Keratinocyte (primary cell): ENCODE data around the gene FJX1. TPM values are rescaled to one million over a fixed set of nuclear protein-coding genes. Genes with fewer than 3 reads are reported as not detected.

ENCODE experiments used
- DNase-seq: peaks from one replicate; pipeline ENCODE4 v3.0.0-alpha.2; 2011; ENCODE audit warnings: low read depth, missing footprints, low spot score
- FAIRE-seq: peaks from 2 replicates; lab custom pipeline; 2011; peaks lifted over from hg19 to GRCh38; lab: Jason Lieb, UNC
- H2AFZ ChIP-seq: 2 replicates; pipeline ENCODE4 v1.6.0; 2012; ENCODE audit warnings: low read length, control low read depth, inconsistent platforms; ENCODE audit not compliant: control insufficient read depth
- H3K27ac ChIP-seq: 2 replicates; pipeline ENCODE4 v1.5.1; 2011; ENCODE audit warnings: low read length; ENCODE audit not compliant: control insufficient read depth, insufficient read depth
- H3K27me3 ChIP-seq: 3 replicates; pipeline ENCODE4 v1.6.0; 2011; ENCODE audit warnings: low read length; ENCODE audit not compliant: control insufficient read depth, insufficient read depth; ENCODE audit errors: extremely low read depth
- H3K36me3 ChIP-seq, 2 experiments: 2 replicates in 1 of 2; 3 replicates in 1 of 2; pipeline ENCODE4 v1.5.1; 2011; ENCODE audit warnings: low read length in 2 of 2, mild to moderate bottlenecking in 1 of 2; ENCODE audit not compliant: control insufficient read depth in 2 of 2, insufficient read depth in 2 of 2; ENCODE audit errors: extremely low read depth in 1 of 2
- H3K4me1 ChIP-seq: 3 replicates; pipeline ENCODE4 v1.5.1; 2011; ENCODE audit warnings: low read length; ENCODE audit not compliant: control insufficient read depth, insufficient read depth; ENCODE audit errors: extremely low read depth
- H3K4me2 ChIP-seq: 3 replicates; pipeline ENCODE4 v1.6.0; 2011; ENCODE audit warnings: low read depth, low read length; ENCODE audit not compliant: control insufficient read depth, insufficient read depth; ENCODE audit errors: extremely low read depth
- H3K4me3 ChIP-seq, 3 experiments: fragments of 200-600 bp in 1 of 3; sonication (generic) in 1 of 3; 2 replicates in 2 of 3; 3 replicates in 1 of 3; pipeline ENCODE4 v1.5.1; 2011 to 2016; ENCODE audit warnings: low read length in 3 of 3, mild to moderate bottlenecking in 3 of 3, control low read depth in 2 of 3, inconsistent platforms in 1 of 3, low read depth in 1 of 3, mixed read lengths in 1 of 3, mixed run types in 1 of 3, moderate library complexity in 1 of 3; ENCODE audit not compliant: control insufficient read depth in 2 of 3, insufficient read depth in 2 of 3; ENCODE audit errors: extremely low read depth in 1 of 3
- H3K79me2 ChIP-seq: 2 replicates; pipeline ENCODE4 v1.6.0; 2012; ENCODE audit warnings: low read length; ENCODE audit not compliant: control insufficient read depth, insufficient read depth
- H3K9ac ChIP-seq: 3 replicates; pipeline ENCODE4 v1.6.0; 2011; ENCODE audit warnings: low read length; ENCODE audit not compliant: control insufficient read depth, insufficient read depth; ENCODE audit errors: extremely low read depth
- H3K9me1 ChIP-seq: 3 replicates; pipeline ENCODE4 v1.6.0; 2011; ENCODE audit warnings: low read length; ENCODE audit not compliant: control insufficient read depth, insufficient read depth; ENCODE audit errors: extremely low read depth
- H3K9me3 ChIP-seq: 2 replicates; pipeline ENCODE4 v1.5.1; 2012; ENCODE audit warnings: low read depth, low read length; ENCODE audit not compliant: control insufficient read depth
- H4K20me1 ChIP-seq: 3 replicates; pipeline ENCODE4 v1.6.0; 2011; ENCODE audit warnings: low read length; ENCODE audit not compliant: control insufficient read depth, insufficient read depth; ENCODE audit errors: extremely low read depth
- CTCF ChIP-seq, 3 experiments: IDR thresholded peaks in 1 of 3; conservative IDR thresholded peaks in 1 of 3; optimal IDR thresholded peaks in 1 of 3; 2 replicates in 2 of 3; 3 replicates in 1 of 3; pipeline versions ENCODE3 to v1.5.1; 2011; ENCODE audit warnings: low read length in 3 of 3, mild to moderate bottlenecking in 3 of 3, moderate library complexity in 2 of 3, control low read depth in 1 of 3, inconsistent platforms in 1 of 3; ENCODE audit not compliant: insufficient read depth in 2 of 3; ENCODE audit errors: extremely low read depth in 1 of 3
- EZH2 ChIP-seq: IDR thresholded peaks from one replicate; pipeline ENCODE4 v1.6.1; 2012; ENCODE audit warnings: inconsistent platforms, mild to moderate bottlenecking, low read length, moderate library complexity
- dilution Hi-C: fragments of 300-500 bp; cut with MboI; formaldehyde crosslinking; loops from one replicate; pipeline ENCODE4 v1.7.0; 2020; ENCODE audit warnings: low sequenced_read_pairs; ENCODE audit not compliant: extremely low pct_ligation_motif_present
- polyA plus RNA-seq, 5 experiments: library from polyadenylated mRNA; depleted of rRNA in 3 of 5; stranded (reverse) in 3 of 5; stranded (forward) in 1 of 5; unstranded in 1 of 5; fragments of >200 nt; gene quantifications; 1 replicate in 1 of 5; 2 replicates in 3 of 5; 3 replicates in 1 of 5; pipeline versions ENCODE4 v1.2.1 to v1.2.3, GENCODE V29; 2011 to 2012; ENCODE audit warnings: missing spikeins in 2 of 5, low read depth in 1 of 5, low replicate concordance in 1 of 5

The FJX1 gene
- polyA plus RNA-seq, 1 donor (not counting 4 experiments of a cell fraction or from before 2014, with no cell fraction given) = 19.7 TPM

- no peak overlapping the region for H3K27ac ChIP-seq
- FAIRE-seq = no peak
These were observed 14.0 kb downstream of the FJX1 start for GRCh38 chr11:35632301-35632700.

GRCh38 chr11:35633827-35634423 lies 15.7 kb downstream of the FJX1 start:
- no peaks in the 10 kb centered on the region for H4K20me1 ChIP-seq
- no peak overlapping the region for H3K4me2 ChIP-seq
- no peaks in the 10 kb centered on the region for H3K27me3 ChIP-seq
- FAIRE-seq = no peak
- DNase-seq = no peak
- dilution Hi-C loops = no loop called here
- no peaks in the 10 kb centered on the region for H3K9me1 ChIP-seq
- H3K4me1 ChIP-seq = peaks cover 20% of the 10 kb centered on the region
- no peaks in the 10 kb centered on the region for H3K36me3 ChIP-seq
- no peak overlapping the region for H2AFZ ChIP-seq
- H3K27ac ChIP-seq = no peak overlapping the region
- H3K4me3 ChIP-seq = no peak overlapping the region
- no peak overlapping the region for H3K9ac ChIP-seq
- no peaks in the 10 kb centered on the region for H3K9me3 ChIP-seq
- TF ChIP-seq CTCF (optimal IDR thresholded peaks at IDR 0.05 in 1 of 3, IDR thresholded peaks at IDR 0.05 in 1 of 3, conservative IDR thresholded peaks at IDR 0.05 in 1 of 3; ENCODE audit: extremely low read depth in 1 of 3, insufficient read depth in 2 of 3, low read length in 3 of 3) = no peak
- no peak for TF ChIP-seq EZH2
- no peaks in the 10 kb centered on the region for H3K79me2 ChIP-seq

More at GRCh38 chr11:35632301-35632700, 14.0 kb downstream of the FJX1 start:
- Histone ChIP-seq H3K4me3 (no peak overlapping the region), H4K20me1 (no peaks in the 10 kb centered on the region), H3K36me3 (no peaks in the 10 kb centered on the region), H3K9me1 (no peaks in the 10 kb centered on the region), H3K27me3 (no peaks in the 10 kb centered on the region), H3K4me1 (peaks cover 24% of the 10 kb centered on the region), H3K9me3 (no peaks in the 10 kb centered on the region), H3K9ac (no peak overlapping the region), H2AFZ (no peak overlapping the region), H3K4me2 (no peak overlapping the region), H3K79me2 (no peaks in the 10 kb centered on the region)
- no peak for TF ChIP-seq EZH2
- no peak for TF ChIP-seq CTCF (optimal IDR thresholded peaks at IDR 0.05 in 1 of 3, IDR thresholded peaks at IDR 0.05 in 1 of 3, conservative IDR thresholded peaks at IDR 0.05 in 1 of 3; ENCODE audit: extremely low read depth in 1 of 3, insufficient read depth in 2 of 3, low read length in 3 of 3)
- no peak for DNase-seq
- dilution Hi-C loops = no loop called here
